ENCODE data around the gene MID1IP1. TPM values are rescaled to one million over a fixed set of nuclear protein-coding genes. Genes with fewer than 3 reads are reported as not detected.

The MID1IP1 gene
- total and polyA plus RNA-seq, 2 of the 8 experiments (the other 6 are each of a cell fraction or from before 2014, with no cell fraction given): 118 to 128 TPM

- H3K9ac ChIP-seq (replicated peaks in 1 of 4; ENCODE audit: extremely low read depth in 1 of 4, low read depth in 3 of 4, low read length in 3 of 4): no peak overlapping the region
- no peak overlapping the region for H3K23ac ChIP-seq (ENCODE audit: insufficient read length)
- ChIA-PET CTCF (ENCODE audit: partially characterized antibody) (interaction anchor here (0.6 to 1.3 kb wide), 2 partner anchors 54 to 70 kb away, joined by 3 to 4 read pairs; no protein-coding TSS in a partner anchor), POLR2A (ENCODE audit: partially characterized antibody) (no interaction called here)
- H3K23me2 ChIP-seq (ENCODE audit: low read depth, low read length): no peaks in the 10 kb centered on the region
- H3K14ac ChIP-seq (ENCODE audit: insufficient read length): no peak overlapping the region
- no peak overlapping the region for H3K18ac ChIP-seq (ENCODE audit: extremely low read depth, low read length)
- 91% methylated on average over 1 of the region's 1 CpG; no CpG with 5 or more reads in 1 of the 2 experiments for WGBS, 2 experiments (ENCODE audit: extremely low coverage in 1 of 2, insufficient coverage in 1 of 2, insufficient read length in 1 of 2, insufficient replicate concordance in 2 of 2, low coverage in 1 of 2, low lambda C conversion rate in 2 of 2, missing lambda C conversion rate in 1 of 2)
- no peak overlapping the region for H4K8ac ChIP-seq (ENCODE audit: extremely low read depth, insufficient read depth, low read length)
- TF ChIP-seq CBX5 (IDR thresholded peaks at IDR 0.05; ENCODE audit: low read depth, low read length) (no peak), TAF7 (optimal IDR thresholded peaks at IDR 0.05; ENCODE audit: borderline replicate concordance, low read depth, low read length) (no peak), RXRA (IDR thresholded peaks at IDR 0.05; ENCODE audit: insufficient read depth, low read depth, low read length) (no peak), RBBP5 (IDR thresholded peaks at IDR 0.05; ENCODE audit: borderline replicate concordance, low read depth, low read length) (no peak), CEBPB (IDR thresholded peaks at IDR 0.05; ENCODE audit: low read depth, low read length) (no peak), KDM4A (IDR thresholded peaks at IDR 0.05; ENCODE audit: low read depth, low read length, severe bottlenecking) (no peak)
- H2BK12ac ChIP-seq (ENCODE audit: low read depth, low read length): no peak overlapping the region
- no peaks in the 10 kb centered on the region for H4K20me1 ChIP-seq (replicated peaks in 1 of 2; ENCODE audit: control insufficient read depth in 1 of 2, insufficient read depth in 2 of 2, low read length in 2 of 2)
- H3K36me3 ChIP-seq (ENCODE audit: control insufficient read depth in 2 of 4, insufficient read depth in 4 of 4, low read length in 3 of 4): peaks cover 0 to 9% (median 0%) of the 10 kb centered on the region in 4 experiments; a peak in 1 of 8 replicates
- H3K27ac ChIP-seq (ENCODE audit: low read depth, low read length): no peak overlapping the region
- FAIRE-seq (no peak), DNase-seq (ENCODE audit: low read depth in 1 of 2, low spot score in 2 of 2) (no peak)
- no peak overlapping the region for H3K4me2 ChIP-seq (ENCODE audit: insufficient read depth in 1 of 2, low read depth in 2 of 2, low read length in 2 of 2)
- no peak overlapping the region for H2BK5ac ChIP-seq (ENCODE audit: low read depth, low read length)
- H4K5ac ChIP-seq (ENCODE audit: insufficient read length, low read depth, low read length): no peak overlapping the region
- H2BK20ac ChIP-seq (ENCODE audit: low read length): no peak overlapping the region
- H3K79me2 ChIP-seq (ENCODE audit: control insufficient read depth in 1 of 2, insufficient read depth in 2 of 2, low read length in 2 of 2): peaks cover 0 to 12% of the 10 kb centered on the region in 2 experiments; a peak in 2 of 4 replicates
- no peaks in the 10 kb centered on the region for H3K79me1 ChIP-seq (ENCODE audit: low read depth, low read length)
- H3K4ac ChIP-seq (replicated peaks; ENCODE audit: insufficient read length, low read depth, low read length): no peak overlapping the region
- no peak overlapping the region for H2AK5ac ChIP-seq (ENCODE audit: low read depth, low read length)
- no peak overlapping the region for H2BK120ac ChIP-seq (replicated peaks; ENCODE audit: low read depth, low read length)
- no peaks in the 10 kb centered on the region for H3K9me3 ChIP-seq (ENCODE audit: insufficient read depth in 2 of 2, low read depth in 1 of 2, low read length in 1 of 2)
- H3K4me1 ChIP-seq (replicated peaks in 1 of 4; ENCODE audit: control insufficient read depth in 3 of 4, insufficient read depth in 4 of 4, low read length in 3 of 4): no peaks in the 10 kb centered on the region; a peak in 1 of 7 replicates
- H2BK15ac ChIP-seq (ENCODE audit: low read length): no peak overlapping the region
- H3K56ac ChIP-seq (replicated peaks; ENCODE audit: insufficient read length, low read depth, low read length): no peak overlapping the region
- H3K4me3 ChIP-seq (ENCODE audit: extremely low read depth in 1 of 4, insufficient read depth in 2 of 4, low read depth in 3 of 4, low read length in 4 of 4): no peak overlapping the region
- H2AFZ ChIP-seq (ENCODE audit: low read length): no peak overlapping the region
- no peak overlapping the region for H4K91ac ChIP-seq (replicated peaks; ENCODE audit: insufficient read length, low read length)
- no peaks in the 10 kb centered on the region for H3K27me3 ChIP-seq (replicated peaks in 1 of 4; ENCODE audit: control insufficient read depth in 3 of 4, extremely low read depth in 1 of 4, insufficient read depth in 3 of 4, low read length in 3 of 4)
Measured at GRCh38 chrX:38798956-38799355, 2.3 kb upstream of the MID1IP1 start.
